Peyer's patch (tissue), 4 donors: Measurements from ENCODE around the gene PTPRM. TPM values are rescaled to one million over a fixed set of nuclear protein-coding genes. Genes with fewer than 3 reads are reported as not detected.

ENCODE experiments used
- DNase-seq, 3 donors: peaks; one replicate each; pipeline ENCODE4 v3.0.0-alpha.2; 2017 to 2019
- H3K27ac ChIP-seq, 4 donors: fragments of 200-600 bp; sonication (generic); one replicate each; pipeline ENCODE4 v1.5.1; 2016 to 2019
- H3K27me3 ChIP-seq, 2 donors: fragments of 200-600 bp; sonication (generic); one replicate each; pipeline ENCODE4 v1.5.1; 2019
- H3K36me3 ChIP-seq, 3 donors: fragments of 200-600 bp; sonication (generic); one replicate each; pipeline ENCODE4 v1.5.1; 2016 to 2019
- H3K4me1 ChIP-seq, 4 donors: fragments of 200-600 bp; sonication (generic); one replicate each; pipeline ENCODE4 v1.5.1; 2016 to 2019
- H3K4me3 ChIP-seq, 4 donors: fragments of 200-600 bp; sonication (generic); 1 replicate in 3 of 4; 2 replicates in 1 of 4; pipeline ENCODE4 v1.5.1; 2016 to 2019; ENCODE audit warnings: mild to moderate bottlenecking in 1 of 4
- H3K9me3 ChIP-seq, 4 donors: fragments of 200-600 bp; sonication (generic); one replicate each; pipeline ENCODE4 v1.5.1; 2016 to 2019; ENCODE audit warnings: mild to moderate bottlenecking in 1 of 4
- POLR2A ChIP-seq, 2 donors: fragments of 450-650 bp; IDR thresholded peaks; one replicate each; pipeline ENCODE4 v1.5.1; 2017; ENCODE audit warnings: antibody characterized with exemption in 2 of 2, mild to moderate bottlenecking in 2 of 2, moderate library complexity in 2 of 2
- total RNA-seq, 4 donors: library from RNA; depleted of rRNA; stranded (reverse); fragments of >200 nt; gene quantifications; one replicate each; pipeline ENCODE4 v1.1.0, GENCODE V29; 2016
- TF ChIP-seq, protein P1 (sequence below), 6 experiments: fragments of 450-650 bp in 4 of 6; fragments of 200-600 bp in 2 of 6; sonication (generic) in 1 of 6; IDR thresholded peaks; one replicate each; pipeline ENCODE4 v1.5.1; 2017 to 2019; ENCODE audit warnings: antibody characterized with exemption in 6 of 6, mild to moderate bottlenecking in 3 of 6, moderate library complexity in 1 of 6

Gene PTPRM
- total RNA-seq, 4 donors from 2014 or later = 39.6 to 211 (median 80.3) TPM

DNA sequence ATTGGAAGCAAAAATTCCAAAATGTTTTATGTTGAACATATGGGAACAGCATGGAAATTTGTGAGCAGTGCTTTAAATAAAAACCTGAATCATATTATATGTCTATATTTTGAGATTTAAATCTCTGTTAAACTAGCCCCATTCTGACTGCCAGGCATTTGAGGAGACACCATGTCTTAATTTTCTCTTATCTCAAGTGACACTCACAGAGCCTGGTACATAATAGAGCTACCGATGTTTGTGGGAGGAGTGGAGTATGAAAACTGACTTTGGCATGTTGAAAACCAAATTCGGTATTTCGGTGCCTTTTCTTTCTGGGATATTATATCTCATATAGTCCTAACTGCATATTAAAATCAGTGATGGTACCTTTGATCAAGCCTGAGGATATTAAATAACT lies 124.1 kb downstream of the PTPRM start:
- H3K4me3 ChIP-seq = no peak overlapping the region
- H3K9me3 ChIP-seq = no peaks in the 10 kb centered on the region
- DNase-seq = no peak
- no peaks in the 10 kb centered on the region for H3K27me3 ChIP-seq
- no peaks in the 10 kb centered on the region for H3K36me3 ChIP-seq
- H3K27ac ChIP-seq = no peak overlapping the region
- TF ChIP-seq POLR2A (IDR thresholded peaks at IDR 0.05) = no peak
- TF ChIP-seq, protein P1, sequence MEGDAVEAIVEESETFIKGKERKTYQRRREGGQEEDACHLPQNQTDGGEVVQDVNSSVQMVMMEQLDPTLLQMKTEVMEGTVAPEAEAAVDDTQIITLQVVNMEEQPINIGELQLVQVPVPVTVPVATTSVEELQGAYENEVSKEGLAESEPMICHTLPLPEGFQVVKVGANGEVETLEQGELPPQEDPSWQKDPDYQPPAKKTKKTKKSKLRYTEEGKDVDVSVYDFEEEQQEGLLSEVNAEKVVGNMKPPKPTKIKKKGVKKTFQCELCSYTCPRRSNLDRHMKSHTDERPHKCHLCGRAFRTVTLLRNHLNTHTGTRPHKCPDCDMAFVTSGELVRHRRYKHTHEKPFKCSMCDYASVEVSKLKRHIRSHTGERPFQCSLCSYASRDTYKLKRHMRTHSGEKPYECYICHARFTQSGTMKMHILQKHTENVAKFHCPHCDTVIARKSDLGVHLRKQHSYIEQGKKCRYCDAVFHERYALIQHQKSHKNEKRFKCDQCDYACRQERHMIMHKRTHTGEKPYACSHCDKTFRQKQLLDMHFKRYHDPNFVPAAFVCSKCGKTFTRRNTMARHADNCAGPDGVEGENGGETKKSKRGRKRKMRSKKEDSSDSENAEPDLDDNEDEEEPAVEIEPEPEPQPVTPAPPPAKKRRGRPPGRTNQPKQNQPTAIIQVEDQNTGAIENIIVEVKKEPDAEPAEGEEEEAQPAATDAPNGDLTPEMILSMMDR (IDR thresholded peaks at IDR 0.05) = no peak
- no peaks in the 10 kb centered on the region for H3K4me1 ChIP-seq

DNA sequence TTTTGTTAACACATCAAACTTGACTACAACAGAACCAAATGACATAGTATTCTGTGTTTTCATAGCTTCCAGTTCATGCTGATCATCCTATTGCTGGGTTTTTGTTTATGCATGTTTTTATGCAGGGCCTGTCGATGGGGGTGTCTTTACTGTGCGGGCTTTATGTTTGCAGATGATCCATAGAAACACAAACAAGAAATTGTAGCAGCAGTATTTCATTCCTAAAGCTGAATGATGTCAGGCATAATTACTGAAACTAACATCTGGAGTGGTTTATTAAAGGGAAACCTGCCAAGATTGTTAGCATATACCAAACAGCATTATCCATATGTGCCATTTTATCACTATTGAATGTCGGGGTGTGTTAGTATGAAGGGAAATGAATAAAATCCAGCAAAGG lies 129.7 kb downstream of the PTPRM start:
- no peaks in the 10 kb centered on the region for H3K9me3 ChIP-seq
- no peaks in the 10 kb centered on the region for H3K4me1 ChIP-seq
- TF ChIP-seq, protein P1 (IDR thresholded peaks at IDR 0.05) = no peak
- no peak for TF ChIP-seq POLR2A (IDR thresholded peaks at IDR 0.05)
- no peak overlapping the region for H3K4me3 ChIP-seq
- no peak overlapping the region for H3K27ac ChIP-seq
- no peaks in the 10 kb centered on the region for H3K27me3 ChIP-seq
- H3K36me3 ChIP-seq = no peaks in the 10 kb centered on the region
- DNase-seq = no peak

DNA sequence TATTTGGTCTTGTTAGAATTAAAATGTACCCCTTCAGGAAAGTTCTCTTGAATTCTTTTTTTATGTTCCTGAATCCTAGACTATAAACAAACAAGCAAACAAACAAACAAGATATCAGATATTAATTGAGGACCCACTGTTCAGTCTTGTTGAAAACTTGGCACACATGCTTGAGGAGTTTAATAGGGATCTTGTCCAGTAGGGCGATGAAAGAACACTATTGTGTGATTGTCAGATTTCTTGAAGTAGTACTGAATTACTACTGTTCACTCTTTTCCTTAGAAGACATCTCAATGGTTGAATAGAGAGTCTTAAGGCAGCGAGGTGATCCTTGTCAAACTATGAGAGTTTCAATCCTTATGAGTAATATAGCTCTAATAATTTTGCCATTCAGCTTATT lies 130.2 kb downstream of the PTPRM start:
- Histone ChIP-seq H3K9me3 (no peaks in the 10 kb centered on the region), H3K36me3 (no peaks in the 10 kb centered on the region), H3K4me1 (no peaks in the 10 kb centered on the region), H3K4me3 (no peak overlapping the region), H3K27ac (no peak overlapping the region), H3K27me3 (no peaks in the 10 kb centered on the region)
- DNase-seq = no peak
- TF ChIP-seq, protein P1 (IDR thresholded peaks at IDR 0.05) = no peak
- no peak for TF ChIP-seq POLR2A (IDR thresholded peaks at IDR 0.05)

DNA sequence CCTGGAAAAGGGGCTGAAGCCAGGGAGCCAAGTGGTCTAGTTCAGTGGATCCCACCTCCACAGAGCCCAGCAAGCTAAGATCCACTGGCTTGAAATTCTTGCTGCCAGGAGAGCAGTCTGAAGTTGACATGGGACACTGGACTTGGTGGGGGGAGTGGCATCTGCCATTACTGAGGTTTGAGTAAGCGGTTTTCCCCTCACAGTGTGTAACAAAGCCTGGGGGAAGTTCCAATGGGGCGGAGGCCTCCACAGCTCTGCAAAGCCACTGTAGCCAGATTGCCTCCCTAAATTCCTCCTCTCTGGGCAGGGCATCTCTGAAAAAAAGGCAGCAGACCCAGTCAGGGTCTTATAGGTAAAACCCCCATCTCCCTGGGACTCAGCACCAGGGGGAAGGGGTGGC lies 144.4 kb downstream of the PTPRM start:
- TF ChIP-seq, protein P1 (IDR thresholded peaks at IDR 0.05) = no peak
- TF ChIP-seq POLR2A (IDR thresholded peaks at IDR 0.05) = no peak
- H3K27ac ChIP-seq = no peak overlapping the region
- H3K4me3 ChIP-seq = no peak overlapping the region
- DNase-seq = no peak
- H3K36me3 ChIP-seq = no peaks in the 10 kb centered on the region
- no peaks in the 10 kb centered on the region for H3K27me3 ChIP-seq
- H3K9me3 ChIP-seq = no peaks in the 10 kb centered on the region
- H3K4me1 ChIP-seq = no peaks in the 10 kb centered on the region

DNA sequence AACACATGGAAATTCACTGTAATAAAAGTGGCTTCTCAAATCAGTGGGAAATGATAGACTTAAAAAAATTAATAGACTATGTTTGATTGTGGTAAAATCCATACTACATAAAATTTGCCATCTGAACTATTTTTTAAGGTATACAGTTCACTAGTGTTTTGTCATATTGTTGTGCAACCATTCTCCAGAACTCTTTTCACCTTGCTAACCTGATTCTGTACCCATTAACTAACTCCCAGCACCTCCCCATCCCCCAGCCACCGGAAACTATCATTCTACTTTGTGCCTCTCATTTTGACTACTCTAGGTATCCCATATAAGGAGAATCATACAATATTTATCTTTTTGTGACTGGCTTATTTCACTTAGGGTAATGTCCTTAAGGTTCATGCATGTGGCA lies 153.3 kb downstream of the PTPRM start:
- H3K4me3 ChIP-seq = no peak overlapping the region
- no peak for TF ChIP-seq POLR2A (IDR thresholded peaks at IDR 0.05)
- TF ChIP-seq, protein P1 (IDR thresholded peaks at IDR 0.05) = no peak
- no peak overlapping the region for H3K27ac ChIP-seq
- no peaks in the 10 kb centered on the region for H3K9me3 ChIP-seq
- H3K27me3 ChIP-seq = no peaks in the 10 kb centered on the region
- no peaks in the 10 kb centered on the region for H3K36me3 ChIP-seq
- DNase-seq = no peak
- no peaks in the 10 kb centered on the region for H3K4me1 ChIP-seq

DNA sequence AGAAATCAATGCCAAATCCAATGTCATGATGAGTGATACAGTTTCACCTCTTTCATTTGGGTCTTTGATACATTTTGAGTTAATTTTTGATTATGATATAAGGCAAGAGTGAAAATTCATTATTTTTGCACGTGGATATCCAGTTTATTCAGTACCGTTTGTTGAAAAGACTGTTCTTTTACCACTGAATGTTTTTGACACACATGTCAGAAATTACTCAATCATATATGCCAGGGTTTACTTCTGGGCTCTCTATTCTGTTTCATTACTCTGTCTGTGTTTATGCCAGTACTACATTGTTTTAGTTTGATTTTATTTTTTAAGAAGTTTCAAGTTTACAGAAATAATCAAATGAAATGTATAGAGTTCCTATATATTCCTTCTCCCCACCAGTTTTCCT lies 154.4 kb downstream of the PTPRM start:
- H3K4me1 ChIP-seq = no peaks in the 10 kb centered on the region
- TF ChIP-seq POLR2A (IDR thresholded peaks at IDR 0.05) = no peak
- TF ChIP-seq, protein P1 (IDR thresholded peaks at IDR 0.05) = no peak
- H3K36me3 ChIP-seq = no peaks in the 10 kb centered on the region
- no peak overlapping the region for H3K4me3 ChIP-seq
- no peak overlapping the region for H3K27ac ChIP-seq
- DNase-seq = no peak
- H3K27me3 ChIP-seq = no peaks in the 10 kb centered on the region
- no peaks in the 10 kb centered on the region for H3K9me3 ChIP-seq
